GM15510 (cell line): ENCODE data around the gene CALD1.

Source experiments
- POLR2A ChIP-seq: IDR thresholded peaks from 3 replicates; pipeline ENCODE4 v1.6.1; 2011; ENCODE audit warnings: borderline replicate concordance; ENCODE audit not compliant: insufficient read length; ENCODE audit errors: extremely low read depth

CALD1 gene, protein sequence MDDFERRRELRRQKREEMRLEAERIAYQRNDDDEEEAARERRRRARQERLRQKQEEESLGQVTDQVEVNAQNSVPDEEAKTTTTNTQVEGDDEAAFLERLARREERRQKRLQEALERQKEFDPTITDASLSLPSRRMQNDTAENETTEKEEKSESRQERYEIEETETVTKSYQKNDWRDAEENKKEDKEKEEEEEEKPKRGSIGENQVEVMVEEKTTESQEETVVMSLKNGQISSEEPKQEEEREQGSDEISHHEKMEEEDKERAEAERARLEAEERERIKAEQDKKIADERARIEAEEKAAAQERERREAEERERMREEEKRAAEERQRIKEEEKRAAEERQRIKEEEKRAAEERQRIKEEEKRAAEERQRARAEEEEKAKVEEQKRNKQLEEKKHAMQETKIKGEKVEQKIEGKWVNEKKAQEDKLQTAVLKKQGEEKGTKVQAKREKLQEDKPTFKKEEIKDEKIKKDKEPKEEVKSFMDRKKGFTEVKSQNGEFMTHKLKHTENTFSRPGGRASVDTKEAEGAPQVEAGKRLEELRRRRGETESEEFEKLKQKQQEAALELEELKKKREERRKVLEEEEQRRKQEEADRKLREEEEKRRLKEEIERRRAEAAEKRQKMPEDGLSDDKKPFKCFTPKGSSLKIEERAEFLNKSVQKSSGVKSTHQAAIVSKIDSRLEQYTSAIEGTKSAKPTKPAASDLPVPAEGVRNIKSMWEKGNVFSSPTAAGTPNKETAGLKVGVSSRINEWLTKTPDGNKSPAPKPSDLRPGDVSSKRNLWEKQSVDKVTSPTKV

DNA sequence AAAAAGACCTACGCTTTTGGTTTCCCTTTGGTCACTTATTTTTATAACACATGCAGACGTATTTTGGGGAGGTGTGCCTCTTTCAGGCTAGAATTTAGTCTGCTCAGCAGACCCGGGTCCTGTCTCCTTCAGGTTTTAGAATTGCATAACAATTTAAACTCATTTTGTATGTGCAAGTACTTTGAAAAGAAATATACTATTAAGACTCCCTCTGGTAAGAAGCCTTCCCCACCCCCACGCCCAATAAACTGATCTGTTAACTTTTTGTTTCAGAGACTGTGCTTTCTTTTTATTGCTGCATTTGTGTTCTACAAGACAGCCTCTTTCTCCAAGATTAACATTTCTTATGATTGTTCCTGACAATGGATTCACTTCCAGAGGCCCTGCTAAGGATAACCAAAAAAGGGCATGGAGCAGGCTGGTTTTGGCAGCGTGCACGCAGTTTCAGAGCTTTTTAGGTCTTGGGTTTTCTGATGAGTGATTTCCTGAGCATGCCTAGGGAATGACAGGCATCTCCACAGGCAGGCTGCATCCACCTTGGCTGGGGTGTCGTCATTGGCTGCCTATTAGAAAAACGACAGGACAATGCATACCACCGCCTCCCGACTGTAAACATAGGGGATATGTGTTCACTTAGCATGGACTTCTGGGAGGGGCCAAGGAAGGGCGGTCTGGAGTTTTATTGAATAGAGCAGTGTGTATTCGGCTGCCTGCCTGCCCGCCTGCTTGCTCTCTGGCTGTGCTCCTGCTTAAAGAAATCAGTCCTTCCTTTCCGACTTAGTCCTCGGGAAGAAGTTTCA is at the start of gene CALD1:
CALD1 (plus strand) TSS at position 694 of the 800 bp plus-strand sequence. CDS start 88,100 bp downstream, outside the sequence.
- no peak for TF ChIP-seq POLR2A

DNA sequence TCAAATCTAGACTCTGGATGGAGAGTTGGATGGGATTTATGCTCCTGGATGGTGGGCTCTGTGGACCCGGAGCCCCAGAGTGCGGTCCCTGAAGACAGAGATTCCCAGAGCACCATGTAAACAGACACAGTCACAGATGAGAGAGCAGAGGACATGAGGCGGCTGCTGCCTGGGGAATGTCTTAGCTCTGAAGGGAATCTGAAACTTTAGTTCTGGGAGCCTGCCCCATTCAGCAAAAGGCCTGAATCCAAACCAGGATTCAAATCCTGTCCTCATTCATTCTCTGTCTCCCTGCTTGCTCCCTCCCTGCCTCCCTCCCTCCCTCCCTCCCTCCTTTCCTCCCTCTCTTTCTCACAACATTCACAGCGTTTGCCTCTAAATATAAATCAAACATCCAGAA is 49.5 kb upstream of the CALD1 start:
- TF ChIP-seq POLR2A: no peak

DNA sequence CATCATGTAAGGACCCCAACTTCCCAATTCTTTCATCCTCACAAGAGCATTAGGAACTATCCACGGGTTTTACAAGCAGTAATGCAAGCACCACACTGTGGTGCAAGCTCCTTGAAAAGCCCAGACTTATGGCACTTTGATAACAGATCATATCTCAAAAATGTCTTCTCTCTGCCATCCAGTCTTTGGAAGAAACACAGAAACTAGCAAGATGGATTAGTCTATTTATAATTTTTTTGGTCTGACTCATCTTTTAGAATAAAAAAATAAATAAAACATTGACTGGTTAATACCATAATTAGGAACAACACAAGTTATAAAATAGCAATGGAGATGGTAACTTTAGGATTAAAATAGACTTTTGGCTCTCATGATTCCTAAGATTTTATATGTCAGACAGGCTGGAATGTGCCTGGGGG is 49.0 kb upstream of the CALD1 start:
- TF ChIP-seq POLR2A: no peak

DNA sequence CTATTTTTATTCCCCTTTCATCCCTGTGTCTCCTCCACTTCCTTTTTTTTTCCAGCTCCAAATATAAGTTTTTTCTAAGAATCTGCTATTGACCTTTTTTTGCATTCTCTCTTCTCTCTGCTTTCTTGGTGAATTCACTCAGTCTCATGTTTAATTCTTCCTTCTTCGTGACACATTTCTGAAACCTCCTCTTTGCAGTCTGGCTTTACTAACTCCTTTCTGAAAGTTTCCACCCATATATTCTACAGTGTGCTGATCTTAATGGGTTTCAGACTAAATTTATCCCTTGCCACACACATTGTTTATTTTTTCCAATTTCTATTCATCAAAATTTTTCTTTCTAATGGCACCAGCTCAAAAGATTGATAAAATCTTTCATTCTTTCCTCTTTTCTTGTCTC is 47.8 kb upstream of the CALD1 start:
- no peak for TF ChIP-seq POLR2A

DNA sequence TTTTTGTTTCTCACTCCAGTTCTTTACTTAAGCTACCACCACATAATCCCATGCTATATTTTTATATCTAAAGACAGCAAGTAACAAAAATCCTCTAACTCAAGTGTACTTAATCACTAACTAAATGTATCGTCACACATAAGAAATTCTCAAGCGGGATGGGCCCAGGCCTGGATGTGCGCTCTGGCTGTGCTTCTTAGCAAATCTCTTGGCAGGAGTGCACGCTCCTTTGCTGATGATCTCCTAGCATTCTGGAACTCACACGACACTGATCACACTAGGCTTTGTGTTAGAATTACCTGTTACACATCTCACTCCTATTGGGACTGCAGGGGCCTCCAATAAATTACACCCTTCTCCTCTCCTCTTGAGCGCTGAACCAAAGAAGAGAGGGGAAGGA is 46.7 kb upstream of the CALD1 start:
- TF ChIP-seq POLR2A: no peak

DNA sequence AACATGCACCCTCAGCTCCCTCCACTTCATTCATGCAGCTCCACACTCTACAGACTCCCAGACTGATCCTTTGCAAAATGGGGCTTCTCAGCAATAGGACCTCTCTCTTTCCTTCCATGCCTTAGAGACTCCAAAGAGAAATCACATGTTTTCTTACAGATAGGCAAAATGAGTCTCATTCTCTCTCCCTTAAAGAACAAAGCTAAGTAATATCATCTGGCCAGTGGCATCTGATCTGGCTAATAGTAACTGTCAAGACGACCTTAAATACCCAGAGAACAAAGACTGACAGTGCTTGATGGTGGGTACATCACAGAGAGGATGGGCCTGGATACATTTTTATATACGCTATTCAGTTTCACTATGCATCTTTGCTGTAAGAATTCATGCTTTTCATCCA is 43.1 kb upstream of the CALD1 start:
- TF ChIP-seq POLR2A: no peak

DNA sequence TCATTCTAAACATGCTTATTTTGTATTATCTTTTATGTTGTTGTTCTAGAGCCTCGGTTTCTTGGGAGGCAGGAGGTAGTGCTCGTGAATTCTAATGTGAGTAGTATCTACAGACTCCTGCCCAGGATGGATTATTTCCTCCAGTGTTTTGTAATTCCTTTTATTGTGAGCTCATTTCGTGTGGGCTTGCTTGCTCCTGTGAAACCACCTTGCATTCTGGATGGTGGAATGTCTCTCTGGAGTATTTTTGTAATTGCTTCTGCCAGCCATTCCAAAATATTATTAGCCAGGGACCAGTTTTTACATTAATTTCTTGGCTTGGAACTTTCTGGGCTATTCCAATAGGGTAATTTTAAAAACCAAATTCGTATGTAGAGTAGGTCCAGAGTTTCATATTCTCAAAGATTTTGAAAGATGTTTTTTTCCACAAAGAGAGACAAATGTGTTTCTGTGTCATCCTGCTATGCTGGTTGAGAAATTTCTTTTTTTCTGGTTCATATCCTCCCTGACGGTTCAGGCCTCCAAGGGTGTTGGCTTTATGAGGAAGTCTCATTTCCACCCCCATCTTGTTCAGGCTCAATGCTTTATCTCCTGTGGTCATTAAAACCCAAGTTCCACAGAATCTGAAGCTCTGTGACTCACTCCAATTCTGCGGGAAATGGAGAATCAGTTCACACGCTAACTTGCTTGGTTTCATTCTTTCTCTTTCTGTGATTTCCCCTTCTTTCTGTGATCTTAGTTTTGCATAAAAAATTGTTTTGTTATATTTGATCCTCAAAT is 41.7 kb upstream of the CALD1 start:
- no peak for TF ChIP-seq POLR2A

DNA sequence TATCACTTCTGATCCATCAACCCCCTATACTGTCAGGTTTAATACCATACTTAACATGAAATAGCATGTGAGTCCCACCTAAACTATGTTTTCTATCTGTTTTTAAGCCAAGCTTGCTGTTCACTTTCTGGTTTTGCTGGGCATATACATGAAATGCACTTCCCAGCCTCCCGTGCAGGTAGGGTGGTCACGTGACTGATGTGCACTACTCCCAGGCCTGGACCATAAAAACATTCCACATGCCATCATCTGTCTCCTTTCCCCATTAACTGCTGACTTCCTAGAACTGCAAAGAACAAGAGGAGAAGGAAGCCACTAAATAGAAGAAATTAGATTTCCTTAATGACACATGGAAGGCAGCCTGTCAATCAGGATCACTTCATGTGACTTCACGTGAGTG is 40.1 kb upstream of the CALD1 start:
- TF ChIP-seq POLR2A: no peak

DNA sequence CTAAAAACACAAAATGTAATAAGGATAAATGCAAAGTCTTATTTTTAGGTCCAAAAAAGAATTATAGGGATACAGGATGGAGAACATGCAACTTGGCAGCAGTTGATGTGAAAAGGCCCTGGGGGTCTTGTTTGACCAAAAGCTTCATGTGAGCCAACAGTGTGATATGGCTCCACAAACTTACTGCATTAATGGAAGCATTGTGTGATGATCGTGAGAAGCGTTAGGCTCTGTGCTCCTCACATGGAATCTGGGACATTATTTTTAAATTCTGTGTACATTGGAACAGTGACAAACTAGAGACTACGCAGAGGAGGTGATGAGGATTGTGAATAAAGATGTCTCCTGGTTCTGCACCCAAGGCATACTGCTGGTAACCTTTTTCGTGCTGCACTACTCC is 39.1 kb upstream of the CALD1 start:
- no peak for TF ChIP-seq POLR2A

DNA sequence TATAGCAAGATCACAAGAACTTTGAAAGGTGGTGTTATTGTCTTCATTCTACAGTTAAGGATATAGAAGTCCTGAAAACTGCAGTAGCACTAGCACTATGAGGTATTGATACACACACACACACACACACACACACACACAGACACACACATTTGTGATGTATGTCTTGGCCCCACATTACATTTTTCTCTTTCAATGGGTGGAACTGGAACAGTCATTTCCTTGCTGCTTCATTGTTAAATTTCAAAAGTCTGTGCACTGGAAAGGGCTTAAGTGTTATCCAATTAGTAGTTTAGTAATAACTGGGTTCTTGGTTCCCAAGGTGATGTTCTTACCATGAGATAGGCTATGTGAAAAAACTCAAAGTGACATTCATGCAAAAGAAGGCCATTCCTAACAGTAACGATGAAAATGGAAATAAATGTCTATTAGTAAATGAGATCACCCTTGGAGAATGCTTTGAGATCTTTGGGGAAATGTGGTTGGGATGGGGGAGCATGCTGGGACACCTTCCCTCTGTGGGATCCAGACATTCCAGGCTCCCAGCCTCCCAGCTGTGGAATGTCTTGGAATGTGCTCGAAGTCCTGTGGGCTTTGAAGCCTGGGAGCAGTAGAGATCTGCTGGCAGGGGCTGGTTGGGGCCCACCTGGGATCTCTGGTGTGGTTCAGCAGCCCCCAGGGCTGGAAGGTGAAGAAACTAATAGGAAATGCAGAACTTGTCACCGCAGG is 37.4 kb upstream of the CALD1 start:
- TF ChIP-seq POLR2A: no peak

DNA sequence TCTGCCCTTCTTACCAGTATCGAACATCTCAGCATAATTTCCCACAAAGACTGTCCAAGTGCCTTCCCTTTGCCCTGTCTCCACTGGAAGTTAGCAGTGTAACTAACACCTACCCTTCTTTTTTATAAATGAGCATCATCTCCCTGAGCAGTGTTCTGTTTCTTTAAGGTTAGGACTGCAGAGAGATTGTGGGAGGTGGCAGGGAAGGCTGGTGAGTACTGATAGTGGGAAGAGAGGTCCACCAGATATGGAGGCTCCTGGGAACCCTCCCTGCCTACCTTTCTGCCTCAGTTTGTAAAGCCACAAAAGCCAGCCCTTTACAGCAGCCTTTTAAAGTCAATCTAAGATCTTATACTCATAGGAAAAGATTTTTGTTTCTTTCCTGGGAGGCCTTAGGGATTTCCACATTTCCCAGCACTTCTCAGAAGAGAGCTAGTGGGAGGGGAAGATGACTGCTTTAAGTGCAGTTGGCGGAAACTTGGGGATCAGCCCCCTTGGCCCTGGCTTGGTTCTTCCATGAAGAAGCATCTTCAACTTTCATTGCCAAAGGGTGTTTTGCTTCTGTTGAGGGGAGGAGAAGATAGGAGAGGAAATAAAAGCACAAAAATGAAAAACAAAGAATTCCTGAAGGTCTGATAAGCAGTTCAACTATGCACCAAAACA is 36.6 kb upstream of the CALD1 start:
- TF ChIP-seq POLR2A: no peak

DNA sequence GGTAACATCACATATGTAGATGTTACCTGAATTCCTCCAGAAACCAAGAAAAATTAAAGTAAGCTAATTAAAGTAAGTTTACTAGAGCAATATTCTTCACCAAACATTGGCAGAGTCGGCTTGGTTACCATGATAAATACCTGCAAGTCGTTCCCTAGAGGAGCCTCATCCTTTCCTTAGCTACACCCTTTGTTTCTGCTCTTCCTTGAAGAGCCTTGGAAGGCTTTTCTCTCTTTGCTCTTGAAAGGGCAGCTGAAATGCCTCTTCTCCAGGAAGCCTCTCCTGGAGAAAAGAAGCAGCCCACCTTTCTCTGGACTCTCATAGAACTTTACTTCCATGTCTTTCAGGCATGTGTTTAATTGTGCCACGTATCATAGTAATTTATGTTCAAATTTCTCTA is 34.9 kb upstream of the CALD1 start:
- no peak for TF ChIP-seq POLR2A

DNA sequence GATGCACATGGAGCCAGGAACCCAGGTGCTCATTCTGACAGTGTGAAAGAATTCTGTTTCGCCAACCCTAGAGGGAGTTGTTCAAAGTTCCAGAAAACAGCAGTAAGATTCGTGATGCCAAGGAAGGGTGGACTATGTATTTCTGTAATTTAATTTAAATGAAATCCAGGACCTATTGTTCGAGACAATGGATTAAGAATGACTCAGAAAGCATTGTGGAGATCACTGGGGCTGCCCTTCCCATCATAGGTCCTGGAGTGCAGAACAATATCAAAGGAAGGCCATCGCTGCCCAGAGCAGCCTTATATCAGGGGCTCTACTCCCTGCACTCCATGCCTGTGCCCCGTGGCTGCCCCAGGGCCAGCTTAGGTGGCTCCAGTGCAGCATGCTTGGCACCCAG is 32.1 kb upstream of the CALD1 start:
- TF ChIP-seq POLR2A: no peak
